Stomach smooth muscle (tissue), 2 donors: ENCODE measurements around the gene CDCA7L.
"Not testable (repeated sequence)": the region's sequence is repeated elsewhere in the genome, so short reads cannot be mapped to it uniquely, and the experiment has no call there.

Experiments used
- H3K27ac ChIP-seq: one replicate; pipeline ENCODE4 v1.7.0; 2013; ENCODE audit warnings: mild to moderate bottlenecking, low read length, inconsistent platforms
- H3K27me3 ChIP-seq, 2 donors: one replicate each; pipeline ENCODE4 v1.7.0; 2013; ENCODE audit warnings: low read length in 2 of 2; ENCODE audit not compliant: insufficient read depth in 2 of 2, control insufficient read depth in 1 of 2
- H3K36me3 ChIP-seq, 2 donors: one replicate each; pipeline ENCODE4 v1.7.0; 2013; ENCODE audit warnings: low read length in 2 of 2; ENCODE audit not compliant: control insufficient read depth in 2 of 2, insufficient read depth in 2 of 2
- H3K4me1 ChIP-seq: one replicate; pipeline ENCODE4 v1.7.0; 2013; ENCODE audit warnings: low read length; ENCODE audit not compliant: control insufficient read depth, insufficient read depth
- H3K4me3 ChIP-seq, 2 donors: one replicate each; pipeline ENCODE4 v1.7.0; 2013; ENCODE audit warnings: low read length in 2 of 2
- H3K9ac ChIP-seq, 2 donors: one replicate each; pipeline ENCODE4 v1.7.0; 2013; ENCODE audit warnings: low read length in 2 of 2, mild to moderate bottlenecking in 1 of 2
- H3K9me3 ChIP-seq, 2 donors: one replicate each; pipeline ENCODE4 v1.7.0; 2013; ENCODE audit warnings: low read length in 2 of 2; ENCODE audit not compliant: control insufficient read depth in 2 of 2
- donor health status: healthy.
- donor health status: Pancreatic carcinoma.

CDCA7L gene

DNA sequence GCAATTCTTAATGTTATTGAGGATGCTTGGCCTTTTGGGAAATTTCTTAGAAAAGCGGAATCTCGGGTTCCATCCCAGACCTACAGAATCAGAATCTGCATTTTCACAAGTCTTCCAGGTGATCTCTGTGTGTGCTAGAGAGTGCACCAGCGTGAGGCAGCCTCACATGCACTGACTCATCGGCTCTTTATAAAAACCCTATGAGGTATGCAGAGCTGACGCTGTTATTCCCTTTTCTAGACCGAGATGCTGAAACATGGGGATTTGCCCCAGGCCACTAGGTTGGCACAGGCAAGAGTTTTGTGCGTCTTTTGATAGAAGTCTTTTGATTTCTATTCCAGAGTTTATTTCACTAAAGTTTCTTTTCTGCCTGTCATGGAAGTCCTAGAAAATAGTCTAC lies 61.2 kb downstream of the CDCA7L start:
- H3K36me3 ChIP-seq: no peaks in the 10 kb centered on the region
- no peak overlapping the region for H3K4me3 ChIP-seq
- no peak overlapping the region for H3K27ac ChIP-seq
- no peaks in the 10 kb centered on the region for H3K27me3 ChIP-seq
- H3K4me1 ChIP-seq: no peaks in the 10 kb centered on the region
- no peak overlapping the region for H3K9ac ChIP-seq
- no peaks in the 10 kb centered on the region for H3K9me3 ChIP-seq

GRCh38 chr7:21883501-21883900 lies 62.2 kb downstream of the CDCA7L start:
- H3K4me1 ChIP-seq, H3K9ac ChIP-seq, H3K36me3 ChIP-seq, H3K27me3 ChIP-seq, H3K27ac ChIP-seq, H3K9me3 ChIP-seq, H3K4me3 ChIP-seq: not testable (repeated sequence)

GRCh38 chr7:21883069-21883468 lies 62.6 kb downstream of the CDCA7L start:
- no peak overlapping the region for H3K27ac ChIP-seq
- H3K4me1 ChIP-seq: no peaks in the 10 kb centered on the region
- no peaks in the 10 kb centered on the region for H3K9me3 ChIP-seq
- no peaks in the 10 kb centered on the region for H3K36me3 ChIP-seq
- no peak overlapping the region for H3K4me3 ChIP-seq
- no peaks in the 10 kb centered on the region for H3K27me3 ChIP-seq
- H3K9ac ChIP-seq: no peak overlapping the region

- Histone ChIP-seq H3K4me1 (no peaks in the 10 kb centered on the region), H3K27ac (no peak overlapping the region), H3K9me3 (no peaks in the 10 kb centered on the region), H3K4me3 (no peak overlapping the region), H3K27me3 (no peaks in the 10 kb centered on the region), H3K36me3 (no peaks in the 10 kb centered on the region), H3K9ac (no peak overlapping the region)
Observed at GRCh38 chr7:21869785-21870402, 75.8 kb downstream of the CDCA7L start.

GRCh38 chr7:21868576-21868850 lies 77.2 kb downstream of the CDCA7L start:
- Histone ChIP-seq H3K4me1 (no peaks in the 10 kb centered on the region), H3K9me3 (no peaks in the 10 kb centered on the region), H3K27ac (no peak overlapping the region), H3K27me3 (no peaks in the 10 kb centered on the region), H3K9ac (no peak overlapping the region), H3K36me3 (no peaks in the 10 kb centered on the region), H3K4me3 (no peak overlapping the region)

DNA sequence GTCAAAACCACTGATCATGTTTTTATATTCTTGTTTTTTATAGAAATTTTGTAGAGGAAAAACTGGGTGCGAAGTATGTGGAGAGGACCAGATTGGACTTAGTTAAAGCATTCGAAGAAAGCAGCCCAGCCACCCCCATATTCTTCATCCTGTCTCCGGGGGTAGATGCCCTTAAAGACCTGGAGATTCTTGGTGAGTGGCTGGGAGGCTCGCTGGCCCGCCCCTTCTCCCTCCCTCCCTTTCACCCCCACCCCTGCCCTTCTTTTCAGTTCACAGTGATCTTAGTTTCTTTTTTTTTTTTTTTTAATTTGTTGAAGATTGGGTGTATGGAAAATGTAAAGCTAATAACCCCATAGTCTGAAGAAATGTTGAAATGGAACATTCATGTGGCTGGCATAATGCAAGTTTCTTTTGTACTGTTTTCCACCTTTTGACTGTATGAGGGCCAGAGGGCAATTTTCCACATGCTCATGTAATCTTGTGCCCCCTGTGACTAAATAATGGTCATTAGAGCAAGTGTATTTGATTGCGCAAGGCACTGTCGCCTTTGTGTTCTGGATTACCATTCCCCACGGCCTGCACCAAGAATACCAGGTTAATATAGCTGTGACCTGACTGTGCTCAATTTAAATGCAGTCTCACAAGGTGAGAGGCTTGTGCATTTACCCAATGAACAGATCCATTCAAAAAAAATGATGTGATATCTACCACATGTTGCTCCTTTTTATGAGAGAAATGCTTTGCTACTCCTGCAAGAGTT lies 77.7 kb downstream of the CDCA7L start:
- Histone ChIP-seq H3K27me3 (no peaks in the 10 kb centered on the region), H3K9me3 (no peaks in the 10 kb centered on the region), H3K27ac (no peak overlapping the region), H3K9ac (no peak overlapping the region), H3K4me3 (no peak overlapping the region), H3K36me3 (no peaks in the 10 kb centered on the region), H3K4me1 (no peaks in the 10 kb centered on the region)

- H3K27ac ChIP-seq: no peak overlapping the region
- no peaks in the 10 kb centered on the region for H3K27me3 ChIP-seq
- H3K9me3 ChIP-seq: no peaks in the 10 kb centered on the region
- H3K4me1 ChIP-seq: no peaks in the 10 kb centered on the region
- H3K4me3 ChIP-seq: no peak overlapping the region
- no peaks in the 10 kb centered on the region for H3K36me3 ChIP-seq
- H3K9ac ChIP-seq: no peak overlapping the region
Observed at GRCh38 chr7:21867226-21867625, 78.5 kb downstream of the CDCA7L start.

- Histone ChIP-seq H3K9ac (no peak overlapping the region), H3K36me3 (no peaks in the 10 kb centered on the region), H3K9me3 (no peaks in the 10 kb centered on the region), H3K4me1 (no peaks in the 10 kb centered on the region), H3K4me3 (no peak overlapping the region), H3K27me3 (no peaks in the 10 kb centered on the region), H3K27ac (no peak overlapping the region)
Observed at GRCh38 chr7:21866731-21867130, 79.0 kb downstream of the CDCA7L start.

GRCh38 chr7:21865631-21866204 lies 80.0 kb downstream of the CDCA7L start:
- not testable (repeated sequence) for H3K9ac ChIP-seq, H3K4me1 ChIP-seq, H3K27me3 ChIP-seq, H3K9me3 ChIP-seq, H3K27ac ChIP-seq, H3K4me3 ChIP-seq, H3K36me3 ChIP-seq

DNA sequence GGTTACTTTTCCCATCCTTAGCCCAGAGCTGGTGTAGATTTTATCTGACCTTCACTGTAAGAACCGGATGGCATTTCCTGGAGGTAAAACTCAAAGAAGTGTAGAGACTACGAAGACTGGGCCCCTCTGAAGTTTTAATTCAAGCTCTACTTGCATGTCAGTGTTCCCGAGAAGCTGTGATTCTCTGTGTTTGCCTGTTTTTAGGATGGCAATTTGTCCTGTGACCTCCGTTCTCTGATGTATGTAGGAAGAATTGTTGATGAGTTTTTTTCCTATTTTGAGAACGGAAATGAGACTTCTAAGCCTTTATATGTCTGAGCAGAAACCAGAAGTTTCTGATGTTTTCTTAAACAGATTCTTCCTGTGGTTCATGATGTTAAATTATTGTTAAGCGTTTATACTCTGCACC lies 94.1 kb downstream of the CDCA7L start:
- Histone ChIP-seq H3K9ac (no peak overlapping the region), H3K4me3 (no peak overlapping the region), H3K36me3 (no peaks in the 10 kb centered on the region), H3K9me3 (no peaks in the 10 kb centered on the region), H3K4me1 (no peaks in the 10 kb centered on the region), H3K27ac (no peak overlapping the region), H3K27me3 (no peaks in the 10 kb centered on the region)
